H9 (cell line): Measurements from ENCODE around the gene TBXA2R. TPM values are rescaled to one million over a fixed set of nuclear protein-coding genes. Genes with fewer than 3 reads are reported as not detected.

Source experiments
- DNase-seq: peaks from one replicate; pipeline ENCODE4 v3.0.0-alpha.2; 2017
- H2AFZ ChIP-seq: one replicate; pipeline ENCODE4 v1.6.1; 2013; ENCODE audit warnings: mild to moderate bottlenecking, low read length, control low read depth, moderate library complexity
- H2AK5ac ChIP-seq: 2 replicates; pipeline ENCODE4 v1.6.1; 2013; ENCODE audit warnings: low read length, control low read depth, mixed read lengths; ENCODE audit not compliant: insufficient read length
- H2BK120ac ChIP-seq: one replicate; pipeline ENCODE4 v1.6.1; 2013; ENCODE audit warnings: low read depth, mild to moderate bottlenecking, low read length, control low read depth, inconsistent platforms; ENCODE audit not compliant: poor library complexity, severe bottlenecking
- H2BK12ac ChIP-seq: 2 replicates; pipeline ENCODE4 v1.6.1; 2013; ENCODE audit warnings: low read length, control low read depth, mixed read lengths, low read depth; ENCODE audit not compliant: insufficient read length
- H2BK15ac ChIP-seq: 2 replicates; pipeline ENCODE4 v1.6.1; 2013; ENCODE audit warnings: low read depth, low read length, control low read depth
- H2BK20ac ChIP-seq: one replicate; pipeline ENCODE4 v1.6.1; 2013; ENCODE audit warnings: low read depth, mild to moderate bottlenecking, low read length, control low read depth, inconsistent platforms; ENCODE audit not compliant: poor library complexity, severe bottlenecking
- H2BK5ac ChIP-seq: 2 replicates; pipeline ENCODE4 v1.6.1; 2013; ENCODE audit warnings: low read length, control low read depth, mixed read lengths; ENCODE audit not compliant: insufficient read length
- H3K14ac ChIP-seq: 2 replicates; pipeline ENCODE4 v1.6.1; 2013; ENCODE audit warnings: low read length, control low read depth; ENCODE audit not compliant: insufficient read depth
- H3K18ac ChIP-seq: 2 replicates; pipeline ENCODE4 v1.6.1; 2013; ENCODE audit warnings: low read depth, mild to moderate bottlenecking, mixed read lengths, low read length, control low read depth; ENCODE audit not compliant: insufficient read length
- H3K23ac ChIP-seq: 2 replicates; pipeline ENCODE4 v1.6.1; 2013; ENCODE audit warnings: low read length, control low read depth, mixed read lengths, low read depth; ENCODE audit not compliant: insufficient read length
- H3K23me2 ChIP-seq: 2 replicates; pipeline ENCODE4 v1.6.1; 2013; ENCODE audit warnings: low read depth, mild to moderate bottlenecking, mixed read lengths, low read length, control low read depth; ENCODE audit not compliant: insufficient read length, poor library complexity, severe bottlenecking
- H3K27ac ChIP-seq: 2 replicates; pipeline ENCODE4 v1.5.1; 2013; ENCODE audit warnings: low read length, control low read depth, mixed read lengths, low read depth; ENCODE audit not compliant: insufficient read length
- H3K27me3 ChIP-seq: 2 replicates; pipeline ENCODE4 v1.6.1; 2013; ENCODE audit warnings: low read length, control low read depth, inconsistent platforms; ENCODE audit not compliant: insufficient read depth
- H3K4ac ChIP-seq: 2 replicates; pipeline ENCODE4 v1.6.1; 2013; ENCODE audit warnings: low read depth, mild to moderate bottlenecking, control low read depth, inconsistent platforms, low read length, moderate library complexity
- H3K4me1 ChIP-seq: 2 replicates; pipeline ENCODE4 v1.6.1; 2013; ENCODE audit warnings: low read length, control low read depth, inconsistent platforms; ENCODE audit not compliant: insufficient read depth
- H3K4me2 ChIP-seq: 2 replicates; pipeline ENCODE4 v1.6.1; 2013; ENCODE audit warnings: low read length, control low read depth, mixed read lengths; ENCODE audit not compliant: insufficient read length, insufficient read depth
- H3K56ac ChIP-seq: 2 replicates; pipeline ENCODE4 v1.6.1; 2013; ENCODE audit warnings: low read depth, mild to moderate bottlenecking, mixed read lengths, low read length, control low read depth; ENCODE audit not compliant: insufficient read length
- H3K79me1 ChIP-seq: 2 replicates; pipeline ENCODE4 v1.6.1; 2013; ENCODE audit warnings: low read depth, mild to moderate bottlenecking, moderate library complexity, low read length, control low read depth, inconsistent platforms; ENCODE audit not compliant: insufficient read depth, poor library complexity, severe bottlenecking
- H3K79me2 ChIP-seq: 2 replicates; pipeline ENCODE4 v1.6.1; 2013; ENCODE audit warnings: low read length, control low read depth, inconsistent platforms; ENCODE audit not compliant: insufficient read depth
- H3K9ac ChIP-seq: 2 replicates; pipeline ENCODE4 v1.6.1; 2013; ENCODE audit warnings: low read length, control low read depth, mixed read lengths; ENCODE audit not compliant: insufficient read length; ENCODE audit errors: extremely low read depth
- H3K9me3 ChIP-seq: one replicate; pipeline ENCODE4 v1.6.1; 2013; ENCODE audit warnings: low read depth, low read length, inconsistent platforms; ENCODE audit not compliant: control insufficient read depth
- H3T11ph ChIP-seq: one replicate; pipeline ENCODE4 v1.6.1; 2013; ENCODE audit warnings: mild to moderate bottlenecking, low read length, control low read depth, inconsistent platforms
- H4K20me1 ChIP-seq: one replicate; pipeline ENCODE4 v1.6.1; 2013; ENCODE audit not compliant: control insufficient read depth, insufficient read length, insufficient read depth
- H4K5ac ChIP-seq: 2 replicates; pipeline ENCODE4 v1.6.1; 2013; ENCODE audit warnings: low read depth, mild to moderate bottlenecking, mixed read lengths, low read length, control low read depth; ENCODE audit not compliant: insufficient read length
- H4K8ac ChIP-seq: replicated peaks from 2 replicates; pipeline ENCODE4 v1.6.1; 2013; ENCODE audit warnings: low read length, control low read depth, mixed read lengths, low read depth; ENCODE audit not compliant: insufficient read length
- H4K91ac ChIP-seq: 2 replicates; pipeline ENCODE4 v1.6.1; 2013; ENCODE audit warnings: low read depth, mild to moderate bottlenecking, moderate library complexity, mixed read lengths, low read length, control low read depth; ENCODE audit not compliant: insufficient read length
- H3K27ac Mint-ChIP-seq, 3 experiments: 2 replicates in 2 of 3; 3 replicates in 1 of 3; pipeline ENCODE4 v1.8.0; 2020 to 2021; ENCODE audit warnings: mixed read lengths in 3 of 3, mild to moderate bottlenecking in 1 of 3, moderate library complexity in 1 of 3
- H3K27me3 Mint-ChIP-seq: 2 replicates; pipeline ENCODE4 v1.8.0; 2021; ENCODE audit warnings: low read depth, mild to moderate bottlenecking, moderate library complexity, mixed read lengths
- H3K36me3 Mint-ChIP-seq, 3 experiments: 2 replicates in 2 of 3; 3 replicates in 1 of 3; pipeline ENCODE4 v1.8.0; 2020 to 2021; ENCODE audit warnings: low read depth in 3 of 3, mixed read lengths in 3 of 3; ENCODE audit not compliant: insufficient read depth in 1 of 3
- H3K4me1 Mint-ChIP-seq, 2 experiments: 2 replicates each; pipeline ENCODE4 v1.8.0; 2020; ENCODE audit warnings: mixed read lengths in 2 of 2
- H3K4me3 Mint-ChIP-seq, 2 experiments: 2 replicates in 1 of 2; 3 replicates in 1 of 2; pipeline ENCODE4 v1.8.0; 2020 to 2021; ENCODE audit warnings: mild to moderate bottlenecking in 2 of 2, mixed read lengths in 2 of 2, moderate library complexity in 1 of 2
- H3K9me3 Mint-ChIP-seq, 2 experiments: 2 replicates in 1 of 2; 3 replicates in 1 of 2; pipeline ENCODE4 v1.8.0; 2020; ENCODE audit warnings: mild to moderate bottlenecking in 2 of 2, mixed read lengths in 2 of 2, moderate library complexity in 1 of 2
- CTCF ChIP-seq: fragments of 200-600 bp; sonication (generic); conservative IDR thresholded peaks from 3 replicates; pipeline ENCODE4 v1.8.0; 2021; ENCODE audit warnings: antibody characterized with exemption, mild to moderate bottlenecking
- WGBS: extraction: QIAGEN DNeasy Blood & Tissue Kit; methylation state at CpG from one replicate; pipeline ENCODE4 v1.1.7; 2013; ENCODE audit warnings: missing lambda C conversion rate, low lambda C conversion rate, mixed read lengths; ENCODE audit not compliant: insufficient read length; ENCODE audit errors: extremely low coverage; 5-methylcytosine and 5-hydroxymethylcytosine counted together
- total RNA-seq: library from RNA; stranded (reverse); gene quantifications from 2 replicates; pipeline ENCODE4 v1.2.1, GENCODE V29; 2021

The TBXA2R gene
- total RNA-seq, 1 experiment from 2014 or later = 0.63 TPM

- TF ChIP-seq CTCF = no peak
- Histone ChIP-seq H3K4ac (no peak overlapping the region), H2AK5ac (no peak overlapping the region), H3K23me2 (no peaks in the 10 kb centered on the region), H3K9me3 (no peaks in the 10 kb centered on the region), H3K18ac (no peak overlapping the region), H3K27ac (no peak overlapping the region), H3K4me1 (no peaks in the 10 kb centered on the region), H3K9ac (no peak overlapping the region), H2BK12ac (no peak overlapping the region), H2BK15ac (no peak overlapping the region), H3K56ac (no peak overlapping the region), H4K5ac (no peak overlapping the region), H2BK5ac (no peak overlapping the region), H3K4me2 (no peak overlapping the region), H2BK120ac (no peak overlapping the region), H3T11ph (no peak overlapping the region), H3K79me1 (no peaks in the 10 kb centered on the region), H4K8ac (no peak overlapping the region), H4K20me1 (no peaks in the 10 kb centered on the region), H2BK20ac (no peak overlapping the region), H3K79me2 (no peaks in the 10 kb centered on the region), H3K23ac (no peak overlapping the region), H4K91ac (no peak overlapping the region), H3K14ac (no peak overlapping the region; the same call in 1 of the 2 replicates), H2AFZ (no peak overlapping the region), H3K27me3 (no peaks in the 10 kb centered on the region)
- H3K27me3 Mint-ChIP-seq = no peaks in the 10 kb centered on the region
- H3K36me3 Mint-ChIP-seq = peaks cover 8 to 31% (median 26%) of the 10 kb centered on the region in 3 experiments; a peak in 6 of 7 replicates
- H3K9me3 Mint-ChIP-seq = no peaks in the 10 kb centered on the region
- DNase-seq = no peak
- H3K4me3 Mint-ChIP-seq = no peak overlapping the region
- no peak overlapping the region for H3K27ac Mint-ChIP-seq
- no CpG with 5 or more reads among the region's 55 CpGs for WGBS
- no peaks in the 10 kb centered on the region for H3K4me1 Mint-ChIP-seq
Observed at GRCh38 chr19:3638208-3639193, 31.8 kb upstream of the TBXA2R start.
